ENCODE data around the gene RIPOR2. TPM values are rescaled to one million over a fixed set of nuclear protein-coding genes. Genes with fewer than 3 reads are reported as not detected.

Gene RIPOR2
- total RNA-seq, 2 experiments from 2014 or later: 18.0 to 28.9 TPM

DNA sequence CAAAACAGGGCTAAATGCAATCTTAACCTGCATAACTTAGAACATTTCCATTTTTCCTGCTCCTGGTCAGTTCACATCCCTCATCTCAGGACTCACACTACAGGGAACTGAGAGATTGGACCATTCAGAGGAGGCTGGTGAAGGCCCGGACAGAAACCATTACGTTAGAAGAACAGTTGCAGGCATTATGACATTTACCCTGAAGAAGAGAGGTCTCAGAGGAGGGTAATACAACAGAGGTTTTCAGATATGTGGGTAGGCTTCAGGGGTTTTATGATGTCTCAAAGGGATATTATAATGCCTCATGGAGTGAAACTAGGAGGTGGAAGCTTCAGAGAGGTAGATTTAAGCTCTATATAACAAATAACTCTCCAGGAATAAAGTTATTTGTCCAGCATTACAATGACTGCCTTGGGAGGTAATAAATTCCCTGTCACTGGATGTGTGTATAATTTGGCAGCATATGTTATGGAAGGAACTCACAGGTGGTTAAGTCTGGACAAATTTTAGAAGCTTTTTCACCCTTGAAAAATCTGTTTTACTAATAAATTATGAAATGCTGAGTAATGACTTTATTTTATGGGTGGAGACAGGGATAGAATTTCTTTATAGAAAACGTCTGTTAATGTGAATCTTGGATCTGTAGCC, 36.7 kb upstream of the RIPOR2 start:
- H3K4me3 ChIP-seq (ENCODE audit: low read depth, low read length, poor library complexity, severe bottlenecking): no peak overlapping the region
- intact Hi-C loops (cut with micrococcal nuclease; ENCODE audit: unreplicated experiment): no loop called here
- TF ChIP-seq EZH2phosphoT487 (IDR thresholded peaks at IDR 0.05; ENCODE audit: borderline replicate concordance, low read depth, low read length): no peak
- TF ChIP-seq, protein P1, sequence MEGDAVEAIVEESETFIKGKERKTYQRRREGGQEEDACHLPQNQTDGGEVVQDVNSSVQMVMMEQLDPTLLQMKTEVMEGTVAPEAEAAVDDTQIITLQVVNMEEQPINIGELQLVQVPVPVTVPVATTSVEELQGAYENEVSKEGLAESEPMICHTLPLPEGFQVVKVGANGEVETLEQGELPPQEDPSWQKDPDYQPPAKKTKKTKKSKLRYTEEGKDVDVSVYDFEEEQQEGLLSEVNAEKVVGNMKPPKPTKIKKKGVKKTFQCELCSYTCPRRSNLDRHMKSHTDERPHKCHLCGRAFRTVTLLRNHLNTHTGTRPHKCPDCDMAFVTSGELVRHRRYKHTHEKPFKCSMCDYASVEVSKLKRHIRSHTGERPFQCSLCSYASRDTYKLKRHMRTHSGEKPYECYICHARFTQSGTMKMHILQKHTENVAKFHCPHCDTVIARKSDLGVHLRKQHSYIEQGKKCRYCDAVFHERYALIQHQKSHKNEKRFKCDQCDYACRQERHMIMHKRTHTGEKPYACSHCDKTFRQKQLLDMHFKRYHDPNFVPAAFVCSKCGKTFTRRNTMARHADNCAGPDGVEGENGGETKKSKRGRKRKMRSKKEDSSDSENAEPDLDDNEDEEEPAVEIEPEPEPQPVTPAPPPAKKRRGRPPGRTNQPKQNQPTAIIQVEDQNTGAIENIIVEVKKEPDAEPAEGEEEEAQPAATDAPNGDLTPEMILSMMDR (conservative IDR thresholded peaks at IDR 0.05; ENCODE audit: low read length): no peak
- H3K36me3 ChIP-seq (ENCODE audit: insufficient read depth, low read length): no peaks in the 10 kb centered on the region
- no peaks in the 10 kb centered on the region for H3K9me3 ChIP-seq (ENCODE audit: low read length)
- no peaks in the 10 kb centered on the region for H3K4me1 ChIP-seq (ENCODE audit: insufficient read depth, low read length, poor library complexity, severe bottlenecking)
- no peaks in the 10 kb centered on the region for H4K20me1 ChIP-seq (ENCODE audit: insufficient read depth, low read length)
- no peaks in the 10 kb centered on the region for H3K79me2 ChIP-seq (ENCODE audit: insufficient read depth, low read depth, low read length)
- H2AFZ ChIP-seq (ENCODE audit: low read length): no peak overlapping the region
- no peak overlapping the region for H3K4me2 ChIP-seq (ENCODE audit: low read length)
- no peaks in the 10 kb centered on the region for H3K9me2 ChIP-seq (ENCODE audit: insufficient read depth, low read length)
- no TSS peak for BruUV-seq (replicated peaks)
- H3K27ac ChIP-seq (ENCODE audit: low read depth, low read length, poor library complexity, severe bottlenecking): no peak overlapping the region
- no peak for DNase-seq (ENCODE audit: low spot score)
- ChIA-PET CTCF (ENCODE audit: unreplicated experiment) (no interaction called here), POLR2A (interaction anchor here (1.4 kb wide), 1 partner anchor 10 kb away, joined by 3 read pairs; no protein-coding TSS in a partner anchor)

DNA sequence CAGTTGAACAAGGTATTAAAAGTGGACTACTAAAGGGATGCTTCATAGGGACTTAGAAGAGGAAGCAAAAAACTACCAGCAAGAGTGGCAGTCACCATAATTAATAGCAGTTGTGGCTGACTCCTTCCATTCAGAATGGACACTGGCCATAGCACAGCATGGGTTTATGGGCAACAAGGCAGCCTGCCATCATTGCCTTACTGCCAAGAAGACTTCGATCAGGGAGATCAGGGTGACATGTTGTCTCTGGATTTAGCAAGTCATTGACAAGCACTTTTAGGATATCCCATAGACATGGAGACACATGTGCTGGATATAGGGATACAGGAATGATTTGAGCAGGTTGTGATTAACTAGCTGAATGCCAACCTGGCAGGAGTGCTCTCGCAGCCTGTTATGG, 35.3 kb upstream of the RIPOR2 start:
- no peak for DNase-seq (ENCODE audit: low spot score)
- no peaks in the 10 kb centered on the region for H3K9me3 ChIP-seq (ENCODE audit: low read length)
- H3K27ac ChIP-seq (ENCODE audit: low read depth, low read length, poor library complexity, severe bottlenecking): no peak overlapping the region
- H3K4me1 ChIP-seq (ENCODE audit: insufficient read depth, low read length, poor library complexity, severe bottlenecking): no peaks in the 10 kb centered on the region
- no peak overlapping the region for H2AFZ ChIP-seq (ENCODE audit: low read length)
- no peak overlapping the region for H3K4me3 ChIP-seq (ENCODE audit: low read depth, low read length, poor library complexity, severe bottlenecking)
- POLR2A ChIA-PET: interaction anchor here (0.8 to 1.3 kb wide), 2 partner anchors 52 to 78 kb away, joined by 3 read pairs; no protein-coding TSS in a partner anchor
- BruUV-seq (replicated peaks): no TSS peak
- H3K9me2 ChIP-seq (ENCODE audit: insufficient read depth, low read length): no peaks in the 10 kb centered on the region
- intact Hi-C loops (cut with micrococcal nuclease; ENCODE audit: unreplicated experiment): no loop called here
- CTCF ChIA-PET (ENCODE audit: unreplicated experiment): no interaction called here
- no peak for TF ChIP-seq EZH2phosphoT487 (IDR thresholded peaks at IDR 0.05; ENCODE audit: borderline replicate concordance, low read depth, low read length)
- TF ChIP-seq, protein P1 (conservative IDR thresholded peaks at IDR 0.05; ENCODE audit: low read length): no peak
- no peaks in the 10 kb centered on the region for H4K20me1 ChIP-seq (ENCODE audit: insufficient read depth, low read length)
- H3K4me2 ChIP-seq (ENCODE audit: low read length): no peak overlapping the region
- no peaks in the 10 kb centered on the region for H3K36me3 ChIP-seq (ENCODE audit: insufficient read depth, low read length)
- no peaks in the 10 kb centered on the region for H3K79me2 ChIP-seq (ENCODE audit: insufficient read depth, low read depth, low read length)

DNA sequence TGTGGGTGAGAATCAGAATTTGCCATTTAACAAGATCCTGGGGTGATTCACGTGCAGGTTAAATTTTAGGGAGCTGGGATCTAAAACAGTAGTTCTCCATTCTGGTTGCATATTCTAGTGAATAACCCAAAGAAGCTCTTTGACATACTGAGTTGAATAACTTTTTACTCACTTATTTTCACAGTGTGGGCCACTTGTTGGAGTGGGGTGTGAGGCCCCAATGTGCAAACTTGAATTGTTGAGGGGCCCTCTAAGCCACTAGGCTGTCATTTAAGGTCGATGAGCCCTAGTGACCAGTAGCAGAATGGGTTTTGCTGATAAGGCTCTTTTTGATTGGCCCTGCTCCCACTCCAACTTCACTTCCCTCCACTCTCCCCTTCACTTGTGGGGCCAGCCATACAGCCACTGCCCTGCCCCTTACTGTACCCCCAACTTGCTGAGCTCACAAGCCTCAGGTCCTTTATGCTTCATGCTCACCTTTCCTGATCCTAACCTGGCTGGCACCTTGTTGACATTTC, 33.6 kb upstream of the RIPOR2 start:
- no peak for TF ChIP-seq EZH2phosphoT487 (IDR thresholded peaks at IDR 0.05; ENCODE audit: borderline replicate concordance, low read depth, low read length)
- TF ChIP-seq, protein P1 (conservative IDR thresholded peaks at IDR 0.05; ENCODE audit: low read length): no peak
- BruUV-seq (replicated peaks): no TSS peak
- Histone ChIP-seq H3K9me3 (ENCODE audit: low read length) (no peaks in the 10 kb centered on the region), H3K4me2 (ENCODE audit: low read length) (no peak overlapping the region), H3K9me2 (ENCODE audit: insufficient read depth, low read length) (no peaks in the 10 kb centered on the region), H4K20me1 (ENCODE audit: insufficient read depth, low read length) (no peaks in the 10 kb centered on the region), H3K27ac (ENCODE audit: low read depth, low read length, poor library complexity, severe bottlenecking) (no peak overlapping the region), H3K4me1 (ENCODE audit: insufficient read depth, low read length, poor library complexity, severe bottlenecking) (no peaks in the 10 kb centered on the region), H3K36me3 (ENCODE audit: insufficient read depth, low read length) (no peaks in the 10 kb centered on the region), H3K4me3 (ENCODE audit: low read depth, low read length, poor library complexity, severe bottlenecking) (no peak overlapping the region), H3K79me2 (ENCODE audit: insufficient read depth, low read depth, low read length) (no peaks in the 10 kb centered on the region), H2AFZ (ENCODE audit: low read length) (no peak overlapping the region)
- ChIA-PET POLR2A (interaction anchor here (1.0 to 1.2 kb wide), 2 partner anchors 107 to 147 kb away, joined by 3 to 4 read pairs; no protein-coding TSS in a partner anchor), CTCF (ENCODE audit: unreplicated experiment) (no interaction called here)
- intact Hi-C loops (cut with micrococcal nuclease; ENCODE audit: unreplicated experiment): no loop called here
- DNase-seq (ENCODE audit: low spot score): no peak

Data from OCI-LY7 (cell line).